GM19239 (cell line): ENCODE data around the gene TNFAIP3.
"Not testable (repeated sequence)": the region's sequence is repeated elsewhere in the genome, so short reads cannot be mapped to it uniquely, and the experiment has no call there.

ENCODE experiments used
- DNase-seq: peaks from one replicate; pipeline ENCODE4 v3.0.0; 2011; ENCODE audit warnings: low spot score; ENCODE audit not compliant: insufficient read length
- FAIRE-seq: peaks from 2 replicates; lab custom pipeline; 2011; peaks lifted over from hg19 to GRCh38; lab: Jason Lieb, UNC

The TNFAIP3 gene

GRCh38 chr6:137894378-137894777 is 27.3 kb downstream of the TNFAIP3 start:
- DNase-seq, FAIRE-seq: not testable (repeated sequence)

- DNase-seq: no peak
- no peak for FAIRE-seq
Observed at GRCh38 chr6:137894779-137895385, 27.8 kb downstream of the TNFAIP3 start.

GRCh38 chr6:137896647-137897046 is 29.6 kb downstream of the TNFAIP3 start:
- no peak for DNase-seq
- no peak for FAIRE-seq

GRCh38 chr6:137900815-137901214 is 33.8 kb downstream of the TNFAIP3 start:
- FAIRE-seq: no peak
- DNase-seq: no peak

- no peak for DNase-seq
- no peak for FAIRE-seq
Observed at GRCh38 chr6:137901454-137901853, 34.4 kb downstream of the TNFAIP3 start.

GRCh38 chr6:137902699-137903098 is 35.6 kb downstream of the TNFAIP3 start:
- DNase-seq (no peak), FAIRE-seq (no peak)

GRCh38 chr6:137903274-137903932 is 36.3 kb downstream of the TNFAIP3 start:
- no peak for DNase-seq
- peak; percentile 8 for FAIRE-seq

- DNase-seq: peak; percentile 17
- FAIRE-seq: peak; percentile 98
Observed at GRCh38 chr6:137903933-137904821, 37.1 kb downstream of the TNFAIP3 start.

- FAIRE-seq (no peak), DNase-seq (no peak)
Observed at GRCh38 chr6:137904822-137905617, 38.0 kb downstream of the TNFAIP3 start.

GRCh38 chr6:137906020-137906472 is 39.0 kb downstream of the TNFAIP3 start:
- DNase-seq (no peak), FAIRE-seq (peak; percentile 88)

- DNase-seq (no peak), FAIRE-seq (no peak)
Observed at GRCh38 chr6:137907170-137907569, 40.1 kb downstream of the TNFAIP3 start.

GRCh38 chr6:137909533-137909932 is 42.5 kb downstream of the TNFAIP3 start:
- DNase-seq (no peak), FAIRE-seq (no peak)

GRCh38 chr6:137910424-137910834 is 43.4 kb downstream of the TNFAIP3 start:
- FAIRE-seq (no peak), DNase-seq (no peak)

- no peak for DNase-seq
- FAIRE-seq: no peak
Observed at GRCh38 chr6:137910843-137911456, 43.9 kb downstream of the TNFAIP3 start.

- DNase-seq (no peak), FAIRE-seq (peak; percentile 98)
Observed at GRCh38 chr6:137911675-137912191, 44.7 kb downstream of the TNFAIP3 start.

- DNase-seq: no peak
- FAIRE-seq: no peak
Observed at GRCh38 chr6:137912813-137913212, 45.8 kb downstream of the TNFAIP3 start.

- FAIRE-seq (peak; percentile 65), DNase-seq (no peak)
Observed at GRCh38 chr6:137913434-137913833, 46.4 kb downstream of the TNFAIP3 start.

GRCh38 chr6:137913996-137914529 is 47.0 kb downstream of the TNFAIP3 start:
- FAIRE-seq: peak; percentile 31
- DNase-seq: no peak

- FAIRE-seq (peak; percentile 73), DNase-seq (no peak)
Observed at GRCh38 chr6:137914530-137915193, 47.6 kb downstream of the TNFAIP3 start.
